Measurements from ENCODE around the gene ABCG1. TPM values are rescaled to one million over a fixed set of nuclear protein-coding genes. Genes with fewer than 3 reads are reported as not detected.

Gene ABCG1
- total and polyA plus RNA-seq, 2 of the 4 experiments (the other 2 are of a cell fraction) = 0.19 to 0.36 TPM

GRCh38 chr21:42264245-42265195 lies 45.6 kb downstream of the ABCG1 start:
- Histone ChIP-seq H2AK5ac (ENCODE audit: low read depth, low read length) (no peak overlapping the region), H2BK20ac (ENCODE audit: low read depth, low read length) (no peak overlapping the region), H3K18ac (ENCODE audit: low read depth, low read length) (no peak overlapping the region), H3K36me3 (ENCODE audit: control insufficient read depth, insufficient read depth, low read length) (no peaks in the 10 kb centered on the region), H2BK15ac (ENCODE audit: low read depth, low read length) (no peak overlapping the region), H3K4me3 (ENCODE audit: insufficient read depth, low read depth, low read length) (no peak overlapping the region), H4K91ac (ENCODE audit: insufficient read depth, low read depth, low read length) (no peak overlapping the region), H4K8ac (ENCODE audit: low read depth in 2 of 2, low read length in 2 of 2) (no peak overlapping the region), H2BK120ac (ENCODE audit: low read depth, low read length) (no peak overlapping the region), H3K27me3 (ENCODE audit: control insufficient read depth, insufficient read depth, low read length) (peaks cover 12% of the 10 kb centered on the region; the same call in 1 of the 2 replicates), H4K20me1 (ENCODE audit: insufficient read depth, low read length) (peaks cover 5% of the 10 kb centered on the region; the same call in 1 of the 2 replicates), H3K4ac (ENCODE audit: low read depth, low read length) (no peak overlapping the region), H2AK9ac (replicated peaks; ENCODE audit: low read depth, low read length, poor library complexity) (no peak overlapping the region), H4K5ac (ENCODE audit: low read depth, low read length) (no peak overlapping the region), H3K9me1 (ENCODE audit: insufficient read depth, low read length) (0 out of 2 replicates have a peak, but pooled peaks cover 11% of the 10 kb centered on the region), H3K4me1 (ENCODE audit: control insufficient read depth, insufficient read depth, low read length) (peaks cover 21% of the 10 kb centered on the region; the same call in 1 of the 2 replicates), H3K79me1 (ENCODE audit: low read depth in 1 of 2, low read length in 2 of 2) (no peaks in the 10 kb centered on the region), H2AFZ (replicated peaks; ENCODE audit: low read length, poor library complexity) (no peak overlapping the region), H3K56ac (ENCODE audit: extremely low read depth, insufficient read depth, low read length) (no peak overlapping the region), H3K27ac (ENCODE audit: insufficient read depth, low read length) (no peak overlapping the region), H3K9me3 (ENCODE audit: control insufficient read depth, insufficient read depth, low read length) (no peaks in the 10 kb centered on the region), H2BK5ac (ENCODE audit: low read depth, low read length, poor library complexity, severe bottlenecking) (no peak overlapping the region), H3K14ac (replicated peaks; ENCODE audit: low read depth, low read length) (no peak overlapping the region), H3K23ac (ENCODE audit: low read depth, low read length) (no peak overlapping the region), H3K9ac (ENCODE audit: low read depth, low read length) (no peak overlapping the region), H3K4me2 (ENCODE audit: low read depth, low read length) (no peak overlapping the region)
- 69% methylated on average over 5 of the region's 13 CpGs; no CpG with 5 or more reads in 1 of the 2 experiments for WGBS, 2 experiments (ENCODE audit: extremely low coverage in 2 of 2, insufficient read length in 1 of 2)
- dilution Hi-C loops (cut with HindIII; ENCODE audit: low sequenced_read_pairs, unreplicated experiment) (no loop called here), intact Hi-C loops (cut with micrococcal nuclease) (no loop called here), in situ Hi-C loops (cut with MboI; ENCODE audit: low sequenced_read_pairs) (no loop called here)
- ChIA-PET CTCF (no interaction called here), POLR2A (ENCODE audit: unreplicated experiment) (no interaction called here)
- no peak for ATAC-seq (ENCODE audit: low read depth)
- no peak for DNase-seq
- BruUV-seq (replicated peaks) = no TSS peak
- TF ChIP-seq FOS (IDR thresholded peaks at IDR 0.05; ENCODE audit: low read depth, low read length) (no peak), CTCF (conservative IDR thresholded peaks at IDR 0.05; ENCODE audit: low read depth, low read length) (no peak), RAD21 (IDR thresholded peaks at IDR 0.05; ENCODE audit: low read length) (no peak), RFX5 (IDR thresholded peaks at IDR 0.05; ENCODE audit: low read depth, low read length) (no peak), CEBPB (IDR thresholded peaks at IDR 0.05; ENCODE audit: low read depth, low read length) (no peak), POLR2A (IDR thresholded peaks at IDR 0.05; ENCODE audit: low read depth, low read length) (no peak), USF2 (IDR thresholded peaks at IDR 0.05; ENCODE audit: low read depth, low read length) (no peak), MAZ (IDR thresholded peaks at IDR 0.05; ENCODE audit: borderline replicate concordance, low read depth, low read length) (no peak), ELK1 (IDR thresholded peaks at IDR 0.05; ENCODE audit: borderline replicate concordance, low read depth, low read length) (no peak), RCOR1 (IDR thresholded peaks at IDR 0.05; ENCODE audit: insufficient replicate concordance, low read length) (no peak), CHD1 (IDR thresholded peaks at IDR 0.05; ENCODE audit: low read depth, low read length) (no peak), MAFK (IDR thresholded peaks at IDR 0.05; ENCODE audit: low read depth, low read length) (no peak), NFE2L2 (IDR thresholded peaks at IDR 0.05; ENCODE audit: low read depth, low read length) (no peak), MXI1 (IDR thresholded peaks at IDR 0.05; ENCODE audit: borderline replicate concordance, low read depth, low read length) (no peak), BHLHE40 (IDR thresholded peaks at IDR 0.05; ENCODE audit: low read depth, low read length) (no peak)
